GM08714 (cell line): ENCODE measurements around the gene PCBP2.
"Not testable (repeated sequence)": the region's sequence is repeated elsewhere in the genome, so short reads cannot be mapped to it uniquely, and the experiment has no call there.

Experiments
- H3K4me3 ChIP-seq: fragments of 200-500 bp; sonication (Bioruptor generic); 2 replicates; pipeline ENCODE4 v1.5.1; 2014; ENCODE audit warnings: mild to moderate bottlenecking, low read length, inconsistent platforms
- ZNF274 ChIP-seq: IDR thresholded peaks from 2 replicates; pipeline ENCODE4 v1.6.1; 2012; ENCODE audit warnings: mild to moderate bottlenecking, low read depth, low read length

Gene PCBP2

GRCh38 chr12:53451661-53452158 is at the start of gene PCBP2:
TSS of gene PCBP2 (plus strand) at chr12:53452102. CDS start at chr12:53454801, 2,699 bp downstream.
- H3K4me3 ChIP-seq = peak within 1 kb of the TSS; percentile 100
- TF ChIP-seq ZNF274 = no peak

DNA sequence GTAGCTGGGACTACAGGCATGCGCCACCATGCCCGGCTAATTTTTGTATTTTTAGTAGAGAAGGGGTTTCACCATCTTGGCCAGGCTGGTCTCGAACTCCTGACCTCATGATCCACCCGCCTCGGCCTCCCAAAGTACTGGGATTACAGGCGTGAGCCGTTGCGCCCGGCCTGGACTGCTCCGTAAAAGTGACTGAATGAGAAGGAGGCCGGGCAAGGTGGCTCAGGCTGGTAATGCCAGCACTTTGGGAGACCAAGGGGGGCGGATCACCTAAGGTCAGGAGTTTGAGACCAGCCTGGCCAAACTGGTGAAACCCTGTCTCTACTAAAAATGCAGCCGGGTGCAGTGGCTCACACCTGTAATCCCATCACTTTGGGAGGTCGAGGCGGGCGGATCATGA is 49.6 kb upstream of the PCBP2 start:
- H3K4me3 ChIP-seq = not testable (repeated sequence)

- TF ChIP-seq ZNF274 = no peak
- H3K4me3 ChIP-seq = no peak overlapping the region
Observed at GRCh38 chr12:53402871-53403270, 49.0 kb upstream of the PCBP2 start.

- no peak for TF ChIP-seq ZNF274
- H3K4me3 ChIP-seq = no peak overlapping the region
Observed at GRCh38 chr12:53410951-53411350, 41.0 kb upstream of the PCBP2 start.

DNA sequence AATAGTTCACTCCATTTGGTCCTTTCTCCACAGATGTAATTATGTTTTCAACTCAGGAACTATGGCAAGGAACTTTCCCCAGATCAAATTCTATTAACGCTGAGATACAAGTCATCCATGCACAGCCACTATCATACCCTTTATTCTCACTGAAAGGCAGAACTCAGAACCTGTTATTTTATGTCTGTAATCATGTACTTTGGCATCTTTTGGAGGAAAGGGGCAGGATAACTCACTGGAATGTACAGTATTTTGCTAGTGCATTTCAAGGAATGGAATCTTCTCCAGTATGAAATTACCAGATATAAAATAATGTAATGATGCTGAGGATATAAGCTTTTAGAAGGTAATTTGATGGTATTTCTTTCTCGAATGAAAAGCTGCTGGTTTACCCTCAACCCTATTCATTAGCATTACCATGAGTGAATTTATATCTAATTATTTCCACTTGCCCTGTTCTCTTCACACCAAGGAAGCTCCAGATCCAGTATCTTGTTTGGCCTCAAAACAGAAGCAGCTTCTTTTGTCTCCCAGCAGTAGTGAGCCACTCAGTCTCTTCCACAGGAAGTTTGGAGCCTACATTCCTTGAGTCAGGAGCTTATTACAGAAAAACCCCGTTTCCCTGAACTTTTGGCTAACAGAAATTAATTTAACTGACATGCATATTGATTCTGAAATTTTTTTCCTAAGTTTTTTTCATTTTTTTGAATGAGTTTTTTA is 38.3 kb upstream of the PCBP2 start:
- no peak for TF ChIP-seq ZNF274
- no peak overlapping the region for H3K4me3 ChIP-seq

- TF ChIP-seq ZNF274 = no peak
- H3K4me3 ChIP-seq = no peak overlapping the region
Observed at GRCh38 chr12:53414756-53415417, 37.0 kb upstream of the PCBP2 start.

DNA sequence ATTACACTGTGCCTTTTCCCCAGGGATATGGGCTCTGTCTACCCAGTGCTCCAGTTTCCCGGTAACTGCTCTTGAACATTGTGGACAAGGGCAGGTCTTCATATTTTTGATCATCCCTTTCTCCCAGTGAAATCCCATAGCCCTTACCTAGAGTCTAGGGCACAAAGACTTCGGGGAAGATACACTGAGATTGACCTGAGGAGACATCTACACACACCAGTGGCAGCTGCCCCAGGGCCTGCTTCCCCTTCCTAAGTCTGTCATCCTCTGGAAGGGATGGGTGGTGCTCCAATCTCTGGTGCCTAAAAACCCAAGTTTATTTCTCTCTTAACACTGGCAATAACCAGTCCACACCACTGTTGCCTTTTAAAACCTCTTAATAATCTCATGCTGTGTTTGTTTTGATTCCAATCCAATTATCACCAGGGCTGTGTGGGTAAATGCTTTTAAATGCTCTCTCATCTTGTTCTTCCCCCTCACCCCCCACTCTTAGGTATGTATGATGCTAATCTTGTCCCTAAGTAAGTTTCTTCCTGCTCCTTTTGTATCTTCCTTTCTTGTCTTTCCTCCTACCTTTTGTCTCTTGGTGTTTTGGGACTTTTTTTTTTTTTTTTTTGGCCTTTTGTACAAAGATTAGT is 36.0 kb upstream of the PCBP2 start:
- not testable (repeated sequence) for H3K4me3 ChIP-seq

DNA sequence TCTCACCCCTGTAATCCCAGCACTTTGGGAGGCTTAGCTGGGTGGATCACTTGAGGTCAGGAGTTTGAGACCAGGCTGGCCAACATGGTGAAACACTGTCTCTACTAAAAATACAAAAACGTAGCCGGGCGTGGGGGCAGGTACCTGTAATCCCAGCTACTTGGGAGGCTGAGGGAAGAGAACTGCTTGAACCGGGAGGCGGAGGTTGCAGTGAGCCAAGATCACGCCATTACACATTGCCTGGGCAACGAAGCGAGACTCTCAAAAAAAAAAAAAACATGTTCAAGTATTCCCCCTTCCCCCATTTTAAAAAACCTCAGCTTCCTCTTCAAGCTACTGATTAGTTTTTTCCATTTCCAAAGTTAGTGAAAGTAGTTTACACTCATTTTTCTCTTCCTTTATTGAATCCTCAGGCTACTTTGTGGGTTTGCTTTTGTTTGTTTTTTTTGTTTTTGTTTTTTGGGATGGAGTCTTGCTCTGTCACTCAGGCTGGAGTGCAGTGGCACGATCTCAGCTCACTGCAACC is 34.5 kb upstream of the PCBP2 start:
- not testable (repeated sequence) for H3K4me3 ChIP-seq

GRCh38 chr12:53418221-53418620 is 33.7 kb upstream of the PCBP2 start:
- H3K4me3 ChIP-seq = no peak overlapping the region; the same call in 1 of the 2 replicates
- TF ChIP-seq ZNF274 = no peak

DNA sequence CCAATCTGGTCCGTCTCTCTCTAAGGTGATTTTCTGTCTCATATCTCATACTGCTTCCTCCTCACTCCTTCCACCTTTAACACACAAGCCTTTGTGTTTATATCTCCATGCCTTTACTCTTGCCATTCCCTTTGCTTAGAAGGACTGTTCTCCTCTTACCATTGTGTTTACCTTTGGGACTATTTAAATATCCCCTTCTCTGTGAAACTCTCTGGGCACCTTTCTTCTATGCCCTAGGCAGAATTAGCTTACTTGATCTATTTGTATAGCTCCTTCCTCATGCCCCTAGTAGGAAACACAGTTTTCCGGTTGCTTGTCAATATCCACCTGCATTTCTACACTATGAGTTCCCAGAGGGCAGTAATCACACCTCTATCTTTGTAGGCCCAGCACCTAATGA is 32.1 kb upstream of the PCBP2 start:
- no peak overlapping the region for H3K4me3 ChIP-seq

GRCh38 chr12:53422247-53422646 is 29.7 kb upstream of the PCBP2 start:
- not testable (repeated sequence) for H3K4me3 ChIP-seq

More for the DNA sequence above, 32.1 kb upstream of the PCBP2 start:
- TF ChIP-seq ZNF274 = no peak

DNA sequence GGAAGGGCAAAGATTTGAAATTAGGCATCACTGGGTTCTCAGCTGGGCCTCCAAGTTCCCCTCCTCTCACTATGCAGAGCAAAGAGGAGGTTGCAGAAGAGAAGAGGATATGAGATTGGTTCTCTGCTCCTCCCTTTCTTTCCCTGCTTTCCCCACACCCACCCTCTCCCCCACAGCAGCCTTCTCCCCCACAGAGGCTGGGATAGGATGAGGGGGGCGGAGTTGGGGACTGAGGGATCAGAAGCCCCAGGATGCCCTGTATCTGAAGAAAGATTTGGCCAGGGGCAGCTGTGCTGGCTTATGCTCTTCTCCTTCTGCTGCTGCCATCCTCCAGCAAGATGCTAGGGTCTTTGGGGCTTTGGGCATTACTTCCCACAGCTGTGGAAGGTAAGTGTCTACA is 28.3 kb upstream of the PCBP2 start, which contains the start of gene AMHR2:
Gene AMHR2, plus strand, starts transcription at position 259 of the 400 bp plus-strand sequence. Its CDS starts 80 bp downstream, at position 339.
- TF ChIP-seq ZNF274 = no peak
- no peak within 1 kb of the TSS for H3K4me3 ChIP-seq

- TF ChIP-seq ZNF274 = no peak
Observed at GRCh38 chr12:53424626-53425514, 27.0 kb upstream of the PCBP2 start.

More at GRCh38 chr12:53424626-53425514, 27.0 kb upstream of the PCBP2 start:
- H3K4me3 ChIP-seq = no peak overlapping the region
